Mammary epithelial cell (primary cell): Measurements from ENCODE around the gene ARFIP1.

Experiments used
- CTCF ChIP-seq, 2 donors: IDR thresholded peaks in 1 of 2; conservative IDR thresholded peaks in 1 of 2; 2 replicates each; pipeline ENCODE4 v1.5.1; 2011 to 2012; ENCODE audit warnings: inconsistent platforms in 2 of 2, low read length in 2 of 2, mild to moderate bottlenecking in 2 of 2, control low read depth in 1 of 2, low read depth in 1 of 2; ENCODE audit not compliant: insufficient read depth in 1 of 2; ENCODE audit errors: extremely low read depth in 1 of 2
- EZH2 ChIP-seq: IDR thresholded peaks from 2 replicates; pipeline ENCODE4 v1.6.1; 2012; ENCODE audit warnings: low read length, inconsistent platforms, borderline replicate concordance

DNA sequence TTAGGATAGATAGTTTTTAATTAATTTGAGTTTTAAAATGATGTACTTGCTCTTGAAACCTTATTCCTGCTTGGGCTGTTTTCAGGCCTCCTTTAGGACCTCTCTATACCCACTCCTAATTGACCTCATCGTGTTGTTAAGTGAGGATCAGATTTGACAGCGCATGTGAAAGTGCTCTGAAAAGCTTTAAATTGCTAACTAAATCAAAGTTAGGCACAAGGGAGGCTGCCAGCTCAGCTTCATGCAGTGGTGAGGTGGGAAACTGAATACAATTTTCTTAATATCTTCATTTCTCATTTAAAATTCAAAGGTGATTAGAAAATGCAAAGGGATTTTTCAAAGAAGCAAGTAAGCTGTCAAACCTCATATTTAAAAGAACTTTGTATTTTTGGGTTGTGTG, 176.4 kb downstream of the ARFIP1 start:
- TF ChIP-seq CTCF (conservative IDR thresholded peaks at IDR 0.05 in 1 of 2, IDR thresholded peaks at IDR 0.05 in 1 of 2; ENCODE audit: extremely low read depth in 1 of 2, insufficient read depth in 1 of 2, low read depth in 1 of 2, low read length in 2 of 2) (no peak), EZH2 (no peak)
